Psoas muscle (tissue), 8 donors: ENCODE data around the gene IARS1. TPM values are rescaled to one million over a fixed set of nuclear protein-coding genes. Genes with fewer than 3 reads are reported as not detected.

Experiments
- ATAC-seq, 4 donors: fragments of 200-7000 bp; cut with Tn5 transposase; one replicate each; pipeline ENCODE4 v1.9.1; 2020; ENCODE audit warnings: moderate library complexity in 3 of 4, mild to moderate bottlenecking in 2 of 4
- DNase-seq, 2 donors: peaks; one replicate each; pipeline ENCODE4 v3.0.0-alpha.2; 2020
- H3K27ac ChIP-seq: fragments of 200-600 bp; one replicate; pipeline ENCODE4 v1.8.0; 2022
- H3K27me3 ChIP-seq, 3 donors: fragments of 200-600 bp in 1 of 3; one replicate each; pipeline versions ENCODE4 v1.6.1 to v1.8.0; 2013 to 2022; ENCODE audit warnings: low read length in 2 of 3, mild to moderate bottlenecking in 2 of 3, moderate library complexity in 1 of 3; ENCODE audit not compliant: insufficient read depth in 3 of 3
- H3K36me3 ChIP-seq, 2 donors: fragments of 200-600 bp in 1 of 2; one replicate each; pipeline versions ENCODE4 v1.6.1 to v1.8.0; 2013 to 2022; ENCODE audit warnings: low read depth in 1 of 2, mild to moderate bottlenecking in 1 of 2, moderate library complexity in 1 of 2; ENCODE audit not compliant: insufficient read depth in 1 of 2
- H3K4me1 ChIP-seq: fragments of 200-600 bp; one replicate; pipeline ENCODE4 v1.8.0; 2022
- H3K4me3 ChIP-seq: fragments of 200-600 bp; one replicate; pipeline ENCODE4 v1.8.0; 2022; ENCODE audit warnings: mild to moderate bottlenecking
- H3K9me3 ChIP-seq: fragments of 200-600 bp; one replicate; pipeline ENCODE4 v1.8.0; 2022
- WGBS, 3 donors: extraction: QIAGEN DNeasy Blood & Tissue Kit; methylation state at CpG; one replicate each; pipeline versions ENCODE4 v1.1.6 to v1.1.7; 2013; 5-methylcytosine and 5-hydroxymethylcytosine counted together
- intact Hi-C, 2 donors: fragments of 100-400 bp; cut with DNase I; formaldehyde crosslinking; loops; one replicate each; pipeline versions ENCODE4 v1.11.0 to v1.14.2; 2022
- long read RNA-seq, 2 donors: library from polyadenylated mRNA; unstranded; transcript quantifications; one replicate each; pipeline ENCODE4 v2.0.0, GENCODE V29; 2021
- polyA plus RNA-seq, 3 donors: library from polyadenylated mRNA; stranded (reverse); fragments of 200-250 nt; gene quantifications; one replicate each; pipeline ENCODE4 v1.2.3, GENCODE V29; 2013
- total RNA-seq, 4 donors: library from RNA; stranded (reverse); fragmentation: NEBNext Ultra II Directional in 2 of 4; extraction: Animal tissue kit (Norgen Biotek cat#: 25700) in 2 of 4; gene quantifications; one replicate each; pipeline versions ENCODE4 v1.2.1 to v1.2.4, GENCODE V29; 2021 to 2023
- TF ChIP-seq, protein P1 (sequence below): fragments of 200-600 bp; IDR thresholded peaks from one replicate; pipeline ENCODE4 v1.8.0; 2022; ENCODE audit warnings: antibody characterized with exemption
- donor health status: healthy with polysubstance abuse.
- donor health status: DM: no; HTN: no; CAD: no; lungs with moderate emphysema.
- donor health status: Bipolar disorder and iron deficiency.
- donor health status: healthy.
- donor health status: DM: yes; HTN: yes; CAD: no.
- donor health status: DM: no; HTN: no; CAD: no.
- donor health status: DM: no; HTN: no; CAD: no.
- donor health status: DM: yes; HTN: yes; CAD: no.

IARS1 gene
- 100 to 1,000 TPM in 2 of 4 donors, 10 to 100 TPM in 2; 93.3 to 166 (median 102) TPM for total RNA-seq
- polyA plus RNA-seq, result 100 to 1,000 TPM in 1 of 3 donors, 10 to 100 TPM in 2; 45.6 to 183 (median 90.9) TPM
- long read RNA-seq, donor 1, full-length matches to known transcripts, result 19 of 122 reads
- long read RNA-seq, donor 1, partial matches to known transcripts, result 93 of 122 reads
- long read RNA-seq, donor 1, other reads (novel, unspliced or antisense), result 10 of 122 reads
- long read RNA-seq, donor 2, full-length matches to known transcripts, result 42 of 232 reads
- long read RNA-seq, donor 2, partial matches to known transcripts, result 162 of 232 reads
- long read RNA-seq, donor 2, other reads (novel, unspliced or antisense), result 28 of 232 reads

DNA sequence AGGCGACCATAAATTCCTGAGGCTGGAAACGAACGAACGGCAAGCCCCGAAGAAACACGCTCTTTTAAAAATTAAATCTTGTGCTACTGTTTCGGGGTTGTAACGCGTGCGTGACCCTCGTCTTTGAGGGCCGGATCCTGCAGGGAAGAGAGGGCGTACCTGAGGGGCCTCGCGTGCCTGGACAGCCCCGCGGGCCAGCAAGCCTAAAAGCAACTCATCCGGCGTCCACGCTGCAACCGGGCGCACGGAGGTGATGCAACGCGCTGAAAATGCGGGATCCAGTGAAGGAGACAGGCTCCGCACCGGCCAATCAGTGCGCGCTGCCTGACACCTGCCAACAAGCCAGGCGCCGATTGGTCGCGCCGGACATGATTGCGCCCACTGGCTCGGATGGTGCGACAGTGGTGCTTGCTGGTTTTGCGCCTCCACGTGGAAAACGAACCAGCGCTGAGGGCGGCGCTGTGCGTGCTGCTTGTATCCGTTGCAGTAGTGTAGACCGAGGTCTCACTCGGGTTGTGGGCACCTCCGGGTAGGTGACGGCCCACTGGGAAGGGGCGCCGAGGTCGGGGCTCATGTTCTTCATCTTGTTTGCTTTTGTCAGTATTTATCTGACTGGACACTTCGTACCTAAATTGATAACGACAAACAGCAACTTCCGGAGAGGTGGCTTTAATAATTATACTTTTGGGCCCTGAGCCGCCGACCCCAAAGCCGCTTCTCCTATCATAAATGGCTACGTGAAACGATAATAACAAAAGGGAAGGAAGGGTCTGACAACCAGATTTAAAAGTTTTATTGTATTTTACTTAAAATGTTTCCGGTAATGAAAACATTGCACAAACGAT lies at the start of gene IARS1:
Gene IARS1, minus strand, starts transcription at position 246 of the 845 bp plus-strand sequence. CDS start 4,278 bp downstream, outside the sequence.
- Histone ChIP-seq H3K27me3 (no peaks in the 10 kb centered on the region), H3K36me3 (peaks cover 0 to 30% of the 10 kb centered on the region in 2 donors), H3K27ac (peak within 1 kb of the TSS; percentile 92), H3K4me3 (peak within 1 kb of the TSS; percentile 92), H3K9me3 (no peaks in the 10 kb centered on the region), H3K4me1 (peaks cover 19% of the 10 kb centered on the region)
- 0% methylated on average over 62 to 63 of the region's 63 CpGs for WGBS, 3 donors
- intact Hi-C loops, result no loop called here
- TF ChIP-seq, protein P1, sequence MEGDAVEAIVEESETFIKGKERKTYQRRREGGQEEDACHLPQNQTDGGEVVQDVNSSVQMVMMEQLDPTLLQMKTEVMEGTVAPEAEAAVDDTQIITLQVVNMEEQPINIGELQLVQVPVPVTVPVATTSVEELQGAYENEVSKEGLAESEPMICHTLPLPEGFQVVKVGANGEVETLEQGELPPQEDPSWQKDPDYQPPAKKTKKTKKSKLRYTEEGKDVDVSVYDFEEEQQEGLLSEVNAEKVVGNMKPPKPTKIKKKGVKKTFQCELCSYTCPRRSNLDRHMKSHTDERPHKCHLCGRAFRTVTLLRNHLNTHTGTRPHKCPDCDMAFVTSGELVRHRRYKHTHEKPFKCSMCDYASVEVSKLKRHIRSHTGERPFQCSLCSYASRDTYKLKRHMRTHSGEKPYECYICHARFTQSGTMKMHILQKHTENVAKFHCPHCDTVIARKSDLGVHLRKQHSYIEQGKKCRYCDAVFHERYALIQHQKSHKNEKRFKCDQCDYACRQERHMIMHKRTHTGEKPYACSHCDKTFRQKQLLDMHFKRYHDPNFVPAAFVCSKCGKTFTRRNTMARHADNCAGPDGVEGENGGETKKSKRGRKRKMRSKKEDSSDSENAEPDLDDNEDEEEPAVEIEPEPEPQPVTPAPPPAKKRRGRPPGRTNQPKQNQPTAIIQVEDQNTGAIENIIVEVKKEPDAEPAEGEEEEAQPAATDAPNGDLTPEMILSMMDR, result peak; percentile 33
- DNase-seq, result peak; percentile 99
- peak; percentile 97 to 99 (median 98) for ATAC-seq

DNA sequence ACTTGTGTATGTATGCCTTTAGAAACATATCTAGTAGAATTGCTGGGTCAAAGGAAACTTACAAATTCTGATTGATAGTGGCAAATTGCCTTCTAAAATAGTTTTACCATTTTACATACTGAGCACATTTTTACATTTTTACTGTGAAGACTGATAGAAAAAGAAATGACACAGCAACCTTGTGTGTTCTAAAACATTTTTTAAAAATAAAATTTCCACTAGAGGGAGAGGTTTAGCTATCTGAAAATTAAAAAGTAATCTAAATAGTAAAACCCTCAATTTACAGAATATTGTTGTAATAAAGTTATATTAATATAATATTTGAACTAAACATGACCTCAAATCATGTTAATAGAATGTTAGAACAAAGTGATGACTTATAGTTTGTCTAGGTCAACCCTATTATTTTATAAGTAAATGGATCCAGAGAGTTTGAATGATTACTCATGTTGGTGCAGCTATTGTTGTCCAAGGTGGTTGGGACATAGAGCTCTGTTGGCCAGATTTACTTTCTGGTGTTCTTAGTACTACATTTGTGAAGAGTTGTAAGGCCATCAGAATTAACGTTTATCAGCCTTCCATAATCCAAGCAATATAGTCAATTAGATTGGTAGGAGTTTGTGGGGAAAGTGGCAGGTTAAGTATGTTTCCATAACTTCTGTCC lies 49.5 kb upstream of the IARS1 start:
- Histone ChIP-seq H3K9me3 (no peaks in the 10 kb centered on the region), H3K4me3 (no peak overlapping the region), H3K27ac (no peak overlapping the region), H3K36me3 (peaks cover 0 to 40% of the 10 kb centered on the region in 2 donors), H3K4me1 (no peaks in the 10 kb centered on the region), H3K27me3 (no peaks in the 10 kb centered on the region)
- ATAC-seq (no peak), DNase-seq (no peak)
- intact Hi-C loops, result loop anchor here in 1 of 2 donors (5.0 kb wide), 1 partner anchor 99 kb away; no protein-coding TSS in a partner anchor
- TF ChIP-seq, protein P1, result peak; percentile 24
- 71 to 79% (median 79%) methylated on average over 1 of the region's 1 CpG for WGBS, 3 donors

DNA sequence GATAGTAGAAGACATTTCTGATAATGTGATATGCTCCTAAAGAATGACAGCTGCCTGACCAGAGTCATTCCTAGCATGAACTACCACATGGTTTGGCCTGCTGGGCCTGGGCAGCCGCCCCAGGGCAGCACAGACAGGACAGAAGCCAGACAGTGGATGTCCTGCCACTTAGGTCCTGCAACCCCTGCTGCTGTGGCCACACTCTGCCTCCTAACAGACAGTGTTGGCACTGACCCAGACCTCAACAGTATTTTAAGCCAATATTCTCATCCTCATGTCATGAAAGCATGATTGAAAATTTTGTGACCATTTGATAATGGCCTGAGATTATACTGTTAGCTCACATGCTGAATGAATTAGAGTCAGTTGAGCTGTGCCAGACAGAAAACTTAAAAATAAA lies 48.1 kb upstream of the IARS1 start:
- H3K36me3 ChIP-seq, result peaks cover 0 to 45% of the 10 kb centered on the region in 2 donors

DNA sequence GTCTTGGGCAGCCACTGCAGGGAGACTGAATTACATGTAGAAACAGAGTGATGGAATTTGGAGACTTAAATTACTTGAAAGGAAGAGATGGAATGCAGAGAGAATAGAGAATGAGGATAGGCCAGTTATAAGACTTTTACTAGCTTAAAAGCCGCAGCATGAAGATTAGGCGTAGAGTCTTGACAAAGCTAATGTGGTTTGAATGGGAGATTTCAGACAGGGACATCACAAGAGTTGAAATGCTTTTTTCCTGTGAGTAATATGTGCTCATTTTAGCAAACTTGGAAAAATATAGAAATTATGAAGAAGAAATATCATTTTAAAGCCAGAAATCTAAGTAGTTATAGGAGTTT lies 39.8 kb upstream of the IARS1 start:
- peaks cover 2 to 58% of the 10 kb centered on the region in 2 donors for H3K36me3 ChIP-seq
- no peaks in the 10 kb centered on the region for H3K9me3 ChIP-seq
- DNase-seq (no peak), ATAC-seq (no peak)
- WGBS, 3 donors, result 88 to 96% (median 92%) methylated on average over 2 of the region's 2 CpGs
- no peak overlapping the region for H3K27ac ChIP-seq
- no peak overlapping the region for H3K4me3 ChIP-seq
- H3K4me1 ChIP-seq, result peaks cover 4% of the 10 kb centered on the region
- TF ChIP-seq, protein P1, result no peak
- intact Hi-C loops, result no loop called here
- H3K27me3 ChIP-seq, result no peaks in the 10 kb centered on the region

More for the DNA sequence above, 48.1 kb upstream of the IARS1 start:
- intact Hi-C loops, result loop anchor here in 1 of 2 donors (5.0 kb wide), 1 partner anchor 101 kb away; no protein-coding TSS in a partner anchor
- Histone ChIP-seq H3K4me3 (no peak overlapping the region), H3K27ac (no peak overlapping the region), H3K27me3 (no peaks in the 10 kb centered on the region), H3K9me3 (no peaks in the 10 kb centered on the region), H3K4me1 (no peaks in the 10 kb centered on the region)
- DNase-seq (no peak), ATAC-seq (peak in 2 of 4 donors; percentile 44 to 73)
- TF ChIP-seq, protein P1, result no peak
- 80 to 100% (median 95%) methylated on average over 1 of the region's 1 CpG for WGBS, 3 donors
